PC-9 (cell line): ENCODE results near the gene CALML5. TPM values are rescaled to one million over a fixed set of nuclear protein-coding genes. Genes with fewer than 3 reads are reported as not detected.

Source experiments
- BruUV-seq: library from RNA; stranded (reverse); fragments of 400-500 nt; replicated peaks from 2 replicates; lab custom pipeline; 2021; lab: Mats Ljungman, UMichigan
- CTCF ChIA-PET: fragments of 300-600 bp; sonication (Branson Sonifier 250); formaldehyde crosslinking; loops from one replicate; lab custom pipeline; 2022; ENCODE audit warnings: antibody characterized with exemption; lab: Charles Lee
- POLR2A ChIA-PET: fragments of 300-600 bp; sonication (Branson Sonifier 250); formaldehyde crosslinking; loops from one replicate; lab custom pipeline; 2022; ENCODE audit warnings: antibody characterized with exemption; ENCODE audit not compliant: unreplicated experiment; lab: Charles Lee
- DNase-seq, 2 experiments: peaks; one replicate each; pipeline versions ENCODE4 v3.0.0 to v3.0.0-alpha.2; 2015 to 2022; ENCODE audit warnings: mixed read lengths in 1 of 2
- H2AFZ ChIP-seq: fragments of 200-600 bp; sonication (generic); 2 replicates; pipeline ENCODE4 v1.8.1; 2017; ENCODE audit warnings: antibody characterized with exemption
- H3F3A ChIP-seq: fragments of 200-600 bp; sonication (generic); 2 replicates; pipeline ENCODE4 v1.8.1; 2017; ENCODE audit warnings: antibody characterized with exemption, mild to moderate bottlenecking, low read depth; ENCODE audit not compliant: insufficient read depth
- H3K27ac ChIP-seq: fragments of 200-600 bp; sonication (generic); 2 replicates; pipeline ENCODE4 v1.6.1; 2016; ENCODE audit warnings: mixed run types
- H3K27me3 ChIP-seq: fragments of 200-600 bp; sonication (generic); 2 replicates; pipeline ENCODE4 v1.6.1; 2016; ENCODE audit warnings: low read depth, mixed run types; ENCODE audit not compliant: insufficient read depth
- H3K36me3 ChIP-seq: fragments of 200-600 bp; sonication (generic); 2 replicates; pipeline ENCODE4 v1.6.1; 2016; ENCODE audit warnings: low read depth, mixed run types
- H3K4me1 ChIP-seq: fragments of 200-600 bp; sonication (generic); replicated peaks from 2 replicates; pipeline ENCODE4 v1.6.1; 2016; ENCODE audit warnings: mixed run types; ENCODE audit not compliant: insufficient read depth
- H3K4me2 ChIP-seq: fragments of 200-600 bp; sonication (generic); 2 replicates; pipeline ENCODE4 v1.6.1; 2017; ENCODE audit warnings: mixed run types
- H3K4me3 ChIP-seq: fragments of 200-600 bp; sonication (generic); 2 replicates; pipeline ENCODE4 v1.6.1; 2016; ENCODE audit warnings: mixed run types
- H3K79me2 ChIP-seq: fragments of 200-600 bp; sonication (generic); 2 replicates; pipeline ENCODE4 v1.6.1; 2017; ENCODE audit warnings: low read depth, mixed run types
- H3K9me2 ChIP-seq: fragments of 200-600 bp; sonication (generic); 2 replicates; pipeline ENCODE4 v1.8.1; 2017; ENCODE audit warnings: mild to moderate bottlenecking; ENCODE audit not compliant: insufficient read depth
- H3K9me3 ChIP-seq: fragments of 200-600 bp; sonication (generic); 2 replicates; pipeline ENCODE4 v1.8.1; 2016; ENCODE audit warnings: low read depth; ENCODE audit not compliant: insufficient read depth
- H4K20me1 ChIP-seq: fragments of 200-600 bp; sonication (generic); 2 replicates; pipeline ENCODE4 v1.8.1; 2017; ENCODE audit not compliant: insufficient read depth
- EZH2 ChIP-seq: fragments of 200-600 bp; sonication (generic); IDR thresholded peaks from 2 replicates; pipeline ENCODE4 v1.8.0; 2017; ENCODE audit warnings: antibody characterized with exemption, low read depth
- intact Hi-C: fragments of 100-400 bp; cut with micrococcal nuclease; formaldehyde crosslinking; loops from one replicate; pipeline ENCODE4 v1.10.0; 2022; ENCODE audit not compliant: unreplicated experiment
- total RNA-seq: library from RNA; stranded (reverse); gene quantifications from 2 replicates; pipeline ENCODE4 v1.2.3, GENCODE V29; 2021
- TF ChIP-seq, protein P1 (sequence below): fragments of 200-600 bp; sonication (generic); conservative IDR thresholded peaks from 2 replicates; pipeline ENCODE4 v1.6.1; 2017; ENCODE audit warnings: mixed run types, antibody characterized with exemption, mild to moderate bottlenecking, moderate library complexity

CALML5 gene
- total RNA-seq, 1 experiment from 2014 or later, result 3.0 TPM

DNA sequence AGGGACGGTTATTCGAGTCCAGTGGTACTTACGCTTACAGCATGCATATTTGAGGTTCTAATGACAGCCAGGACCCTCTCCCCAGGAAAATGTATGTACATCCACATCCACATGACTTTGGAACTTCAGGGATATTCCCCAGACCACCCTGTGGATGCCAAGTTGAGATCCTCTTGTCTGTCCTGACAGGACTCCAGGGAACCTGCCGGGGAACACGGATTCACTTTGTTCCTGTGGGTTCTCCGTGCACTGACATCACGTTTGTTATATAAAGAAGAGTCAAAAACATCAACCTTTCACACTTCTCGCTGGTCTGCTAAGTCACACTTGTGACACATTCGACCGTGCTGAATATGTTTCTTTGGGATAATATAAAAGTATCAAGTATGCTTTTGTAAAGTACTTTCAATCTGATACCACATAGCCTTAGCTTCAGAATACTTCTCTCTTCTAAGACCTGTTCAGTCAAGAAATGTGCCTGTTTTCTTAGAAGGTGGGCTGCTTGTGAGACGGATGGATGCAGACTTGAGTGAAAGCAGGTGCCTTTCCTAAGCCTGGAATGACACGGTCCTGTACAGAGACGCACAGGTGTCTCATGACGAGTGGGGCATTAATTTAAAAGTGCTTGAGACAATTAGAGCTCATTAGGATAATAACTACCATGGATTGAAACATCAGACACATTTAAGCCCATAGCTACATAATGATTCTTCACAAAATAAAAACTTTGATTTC lies 38.7 kb downstream of the CALML5 start:
- no TSS peak for BruUV-seq
- H2AFZ ChIP-seq, result no peak overlapping the region
- no peaks in the 10 kb centered on the region for H4K20me1 ChIP-seq

GRCh38 chr10:5458949-5459747 lies 40.2 kb downstream of the CALML5 start:
- Histone ChIP-seq H3K4me3 (no peak overlapping the region), H3K36me3 (peaks cover 35% of the 10 kb centered on the region)

More for the DNA sequence above, 38.7 kb downstream of the CALML5 start:
- no peaks in the 10 kb centered on the region for H3K9me3 ChIP-seq
- TF ChIP-seq, protein P1, sequence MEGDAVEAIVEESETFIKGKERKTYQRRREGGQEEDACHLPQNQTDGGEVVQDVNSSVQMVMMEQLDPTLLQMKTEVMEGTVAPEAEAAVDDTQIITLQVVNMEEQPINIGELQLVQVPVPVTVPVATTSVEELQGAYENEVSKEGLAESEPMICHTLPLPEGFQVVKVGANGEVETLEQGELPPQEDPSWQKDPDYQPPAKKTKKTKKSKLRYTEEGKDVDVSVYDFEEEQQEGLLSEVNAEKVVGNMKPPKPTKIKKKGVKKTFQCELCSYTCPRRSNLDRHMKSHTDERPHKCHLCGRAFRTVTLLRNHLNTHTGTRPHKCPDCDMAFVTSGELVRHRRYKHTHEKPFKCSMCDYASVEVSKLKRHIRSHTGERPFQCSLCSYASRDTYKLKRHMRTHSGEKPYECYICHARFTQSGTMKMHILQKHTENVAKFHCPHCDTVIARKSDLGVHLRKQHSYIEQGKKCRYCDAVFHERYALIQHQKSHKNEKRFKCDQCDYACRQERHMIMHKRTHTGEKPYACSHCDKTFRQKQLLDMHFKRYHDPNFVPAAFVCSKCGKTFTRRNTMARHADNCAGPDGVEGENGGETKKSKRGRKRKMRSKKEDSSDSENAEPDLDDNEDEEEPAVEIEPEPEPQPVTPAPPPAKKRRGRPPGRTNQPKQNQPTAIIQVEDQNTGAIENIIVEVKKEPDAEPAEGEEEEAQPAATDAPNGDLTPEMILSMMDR, result no peak
- TF ChIP-seq EZH2, result no peak
- no peaks in the 10 kb centered on the region for H3K27me3 ChIP-seq
- H3K27ac ChIP-seq, result no peak overlapping the region
- peaks cover 20% of the 10 kb centered on the region for H3K79me2 ChIP-seq
- no peaks in the 10 kb centered on the region for H3K9me2 ChIP-seq
- no peak overlapping the region for H3K4me2 ChIP-seq
- H3K4me1 ChIP-seq, result peaks cover 12% of the 10 kb centered on the region
- intact Hi-C loops, result no loop called here
- no peak overlapping the region for H3K4me3 ChIP-seq
- peaks cover 73% of the 10 kb centered on the region for H3F3A ChIP-seq
- ChIA-PET POLR2A (interaction anchor here (0.6 to 0.7 kb wide), 3 partner anchors 166 to 429 kb away, joined by 4 to 9 read pairs (median 5); partner anchors contain the start of genes ANKRD16 and FBH1), CTCF (no interaction called here)
- no peak for DNase-seq
- peaks cover 25% of the 10 kb centered on the region for H3K36me3 ChIP-seq

DNA sequence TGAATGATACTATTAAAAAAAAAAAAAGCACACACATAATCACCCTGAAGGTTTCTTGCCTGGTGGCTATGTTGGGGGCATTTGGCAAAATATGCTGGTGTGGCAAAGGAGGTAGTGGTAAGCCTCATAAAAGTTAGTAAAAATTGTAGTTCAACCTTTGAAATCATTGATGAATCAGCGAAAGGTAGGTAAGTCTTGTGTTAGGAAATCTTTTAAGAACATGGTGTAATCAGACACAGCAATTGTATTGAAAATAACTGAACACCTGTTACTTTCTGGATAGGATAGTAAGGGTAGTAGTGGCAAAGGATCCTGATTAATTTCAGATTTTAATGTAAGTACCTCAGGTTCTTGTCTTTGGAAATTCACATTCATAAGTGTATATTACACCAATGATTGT lies 40.9 kb downstream of the CALML5 start:
- no peaks in the 10 kb centered on the region for H3K27me3 ChIP-seq
- no peaks in the 10 kb centered on the region for H4K20me1 ChIP-seq
- no peak overlapping the region for H2AFZ ChIP-seq
- H3K4me3 ChIP-seq, result no peak overlapping the region
- H3K79me2 ChIP-seq, result peaks cover 38% of the 10 kb centered on the region
- H3K4me1 ChIP-seq, result no peaks in the 10 kb centered on the region
- TF ChIP-seq, protein P1, result no peak
- TF ChIP-seq EZH2, result no peak
- ChIA-PET CTCF (no interaction called here), POLR2A (no interaction called here)
- intact Hi-C loops, result no loop called here
- DNase-seq, result no peak
- no peaks in the 10 kb centered on the region for H3K9me2 ChIP-seq
- no peak overlapping the region for H3K4me2 ChIP-seq
- no TSS peak for BruUV-seq
- H3K36me3 ChIP-seq, result peaks cover 42% of the 10 kb centered on the region
- H3F3A ChIP-seq, result peaks cover 87% of the 10 kb centered on the region
- H3K9me3 ChIP-seq, result no peaks in the 10 kb centered on the region
- H3K27ac ChIP-seq, result peak overlapping the region; percentile 43

More at GRCh38 chr10:5458949-5459747, 40.2 kb downstream of the CALML5 start:
- Histone ChIP-seq H3F3A (peaks cover 79% of the 10 kb centered on the region), H3K79me2 (peaks cover 31% of the 10 kb centered on the region), H3K27ac (peak overlapping the region; percentile 43; the same call in 1 of the 2 replicates), H3K4me1 (no peaks in the 10 kb centered on the region), H2AFZ (no peak overlapping the region), H3K4me2 (no peak overlapping the region), H3K9me2 (no peaks in the 10 kb centered on the region), H3K27me3 (no peaks in the 10 kb centered on the region), H4K20me1 (no peaks in the 10 kb centered on the region), H3K9me3 (no peaks in the 10 kb centered on the region)
- ChIA-PET CTCF (no interaction called here), POLR2A (no interaction called here)
- intact Hi-C loops, result no loop called here
- TF ChIP-seq, protein P1, result no peak
- no peak for TF ChIP-seq EZH2
- no peak for DNase-seq
- BruUV-seq, result no TSS peak
